ENCODE measurements around the gene BMP7.

BMP7 gene

GRCh38 chr20:57210911-57211280, 55.5 kb downstream of the BMP7 start:
- no peak for DNase-seq (ENCODE audit: insufficient read length, low spot score)
- TF ChIP-seq PAX5 (IDR thresholded peaks at IDR 0.05; ENCODE audit: insufficient read depth, low read length, severe bottlenecking): no peak
- no peak for TF ChIP-seq POU2F2 (IDR thresholded peaks at IDR 0.05; ENCODE audit: low read depth, low read length)
- TF ChIP-seq POLR2A (IDR thresholded peaks at IDR 0.05; ENCODE audit: low read depth, low read length): no peak
- no peak for TF ChIP-seq TAF1 (IDR thresholded peaks at IDR 0.05; ENCODE audit: low read depth, low read length)
- TF ChIP-seq SPI1 (IDR thresholded peaks at IDR 0.05; ENCODE audit: low read depth, low read length): no peak
- TF ChIP-seq POLR2AphosphoS5 (IDR thresholded peaks at IDR 0.05; ENCODE audit: low read depth, low read length): no peak
- FAIRE-seq: no peak

GRCh38 chr20:57210054-57210910, 56.2 kb downstream of the BMP7 start:
- TF ChIP-seq POU2F2 (IDR thresholded peaks at IDR 0.05; ENCODE audit: low read depth, low read length) (no peak), SPI1 (IDR thresholded peaks at IDR 0.05; ENCODE audit: low read depth, low read length) (no peak), POLR2AphosphoS5 (IDR thresholded peaks at IDR 0.05; ENCODE audit: low read depth, low read length) (no peak)
- FAIRE-seq: no peak

GRCh38 chr20:57209413-57209812, 57.0 kb downstream of the BMP7 start:
- FAIRE-seq (no peak), DNase-seq (ENCODE audit: insufficient read length, low spot score) (no peak)
- no peak for TF ChIP-seq POLR2AphosphoS5 (IDR thresholded peaks at IDR 0.05; ENCODE audit: low read depth, low read length)
- no peak for TF ChIP-seq POU2F2 (IDR thresholded peaks at IDR 0.05; ENCODE audit: low read depth, low read length)
- TF ChIP-seq SPI1 (IDR thresholded peaks at IDR 0.05; ENCODE audit: low read depth, low read length): no peak
- TF ChIP-seq TAF1 (IDR thresholded peaks at IDR 0.05; ENCODE audit: low read depth, low read length): no peak
- TF ChIP-seq PAX5 (IDR thresholded peaks at IDR 0.05; ENCODE audit: insufficient read depth, low read length, severe bottlenecking): no peak
- TF ChIP-seq POLR2A (IDR thresholded peaks at IDR 0.05; ENCODE audit: low read depth, low read length): no peak

More at GRCh38 chr20:57210054-57210910, 56.2 kb downstream of the BMP7 start:
- DNase-seq (ENCODE audit: insufficient read length, low spot score): no peak

- no peak for FAIRE-seq
- TF ChIP-seq TAF1 (IDR thresholded peaks at IDR 0.05; ENCODE audit: low read depth, low read length) (no peak), PAX5 (IDR thresholded peaks at IDR 0.05; ENCODE audit: insufficient read depth, low read length, severe bottlenecking) (no peak), SPI1 (IDR thresholded peaks at IDR 0.05; ENCODE audit: low read depth, low read length) (no peak), POU2F2 (IDR thresholded peaks at IDR 0.05; ENCODE audit: low read depth, low read length) (no peak), POLR2A (IDR thresholded peaks at IDR 0.05; ENCODE audit: low read depth, low read length) (no peak), POLR2AphosphoS5 (IDR thresholded peaks at IDR 0.05; ENCODE audit: low read depth, low read length) (no peak)
These were observed 58.2 kb downstream of the BMP7 start for GRCh38 chr20:57208198-57208597.

GRCh38 chr20:57207251-57207650, 59.2 kb downstream of the BMP7 start:
- FAIRE-seq (no peak), DNase-seq (ENCODE audit: insufficient read length, low spot score) (no peak)
- TF ChIP-seq PAX5 (IDR thresholded peaks at IDR 0.05; ENCODE audit: insufficient read depth, low read length, severe bottlenecking): no peak
- TF ChIP-seq POLR2AphosphoS5 (IDR thresholded peaks at IDR 0.05; ENCODE audit: low read depth, low read length): no peak
- TF ChIP-seq TAF1 (IDR thresholded peaks at IDR 0.05; ENCODE audit: low read depth, low read length): no peak
- no peak for TF ChIP-seq POU2F2 (IDR thresholded peaks at IDR 0.05; ENCODE audit: low read depth, low read length)
- no peak for TF ChIP-seq POLR2A (IDR thresholded peaks at IDR 0.05; ENCODE audit: low read depth, low read length)
- no peak for TF ChIP-seq SPI1 (IDR thresholded peaks at IDR 0.05; ENCODE audit: low read depth, low read length)

More at GRCh38 chr20:57208198-57208597, 58.2 kb downstream of the BMP7 start:
- DNase-seq (ENCODE audit: insufficient read length, low spot score): no peak

GRCh38 chr20:57205606-57206219, 60.7 kb downstream of the BMP7 start:
- FAIRE-seq (no peak), DNase-seq (ENCODE audit: insufficient read length, low spot score) (no peak)
- TF ChIP-seq POU2F2 (IDR thresholded peaks at IDR 0.05; ENCODE audit: low read depth, low read length) (no peak), PAX5 (IDR thresholded peaks at IDR 0.05; ENCODE audit: insufficient read depth, low read length, severe bottlenecking) (no peak), SPI1 (IDR thresholded peaks at IDR 0.05; ENCODE audit: low read depth, low read length) (no peak), POLR2AphosphoS5 (IDR thresholded peaks at IDR 0.05; ENCODE audit: low read depth, low read length) (no peak), TAF1 (IDR thresholded peaks at IDR 0.05; ENCODE audit: low read depth, low read length) (no peak), POLR2A (IDR thresholded peaks at IDR 0.05; ENCODE audit: low read depth, low read length) (no peak)

GRCh38 chr20:57203986-57204385, 62.5 kb downstream of the BMP7 start:
- TF ChIP-seq POU2F2 (IDR thresholded peaks at IDR 0.05; ENCODE audit: low read depth, low read length): no peak
- no peak for TF ChIP-seq TAF1 (IDR thresholded peaks at IDR 0.05; ENCODE audit: low read depth, low read length)
- TF ChIP-seq SPI1 (IDR thresholded peaks at IDR 0.05; ENCODE audit: low read depth, low read length): no peak
- no peak for TF ChIP-seq POLR2AphosphoS5 (IDR thresholded peaks at IDR 0.05; ENCODE audit: low read depth, low read length)
- no peak for TF ChIP-seq POLR2A (IDR thresholded peaks at IDR 0.05; ENCODE audit: low read depth, low read length)
- TF ChIP-seq PAX5 (IDR thresholded peaks at IDR 0.05; ENCODE audit: insufficient read depth, low read length, severe bottlenecking): no peak
- DNase-seq (ENCODE audit: insufficient read length, low spot score) (no peak), FAIRE-seq (no peak)

GRCh38 chr20:57203204-57203603, 63.2 kb downstream of the BMP7 start:
- TF ChIP-seq PAX5 (IDR thresholded peaks at IDR 0.05; ENCODE audit: insufficient read depth, low read length, severe bottlenecking): no peak
- no peak for TF ChIP-seq POU2F2 (IDR thresholded peaks at IDR 0.05; ENCODE audit: low read depth, low read length)
- no peak for TF ChIP-seq TAF1 (IDR thresholded peaks at IDR 0.05; ENCODE audit: low read depth, low read length)
- TF ChIP-seq SPI1 (IDR thresholded peaks at IDR 0.05; ENCODE audit: low read depth, low read length): no peak
- no peak for TF ChIP-seq POLR2A (IDR thresholded peaks at IDR 0.05; ENCODE audit: low read depth, low read length)
- no peak for TF ChIP-seq POLR2AphosphoS5 (IDR thresholded peaks at IDR 0.05; ENCODE audit: low read depth, low read length)
- DNase-seq (ENCODE audit: insufficient read length, low spot score) (no peak), FAIRE-seq (no peak)

GRCh38 chr20:57202309-57202708, 64.1 kb downstream of the BMP7 start:
- DNase-seq (ENCODE audit: insufficient read length, low spot score): no peak
- FAIRE-seq: no peak
- TF ChIP-seq POU2F2 (IDR thresholded peaks at IDR 0.05; ENCODE audit: low read depth, low read length) (no peak), POLR2AphosphoS5 (IDR thresholded peaks at IDR 0.05; ENCODE audit: low read depth, low read length) (no peak), PAX5 (IDR thresholded peaks at IDR 0.05; ENCODE audit: insufficient read depth, low read length, severe bottlenecking) (no peak), TAF1 (IDR thresholded peaks at IDR 0.05; ENCODE audit: low read depth, low read length) (no peak)

All from GM12891 (cell line).